Stimulated activated CD8-positive, alpha-beta memory T cell treated with anti-CD3 and anti-CD28 coated beads, Interleukin-7, amount 100 ng/mL, for 48 hours (primary cell): Measurements from ENCODE around the gene CHST1.

Source experiments
- DNase-seq, 2 donors: peaks; one replicate each; pipeline ENCODE4 v3.0.0-alpha.2; 2020; ENCODE audit warnings: low read depth in 1 of 2; ENCODE audit errors: extremely low read depth in 1 of 2

CHST1 gene

DNA sequence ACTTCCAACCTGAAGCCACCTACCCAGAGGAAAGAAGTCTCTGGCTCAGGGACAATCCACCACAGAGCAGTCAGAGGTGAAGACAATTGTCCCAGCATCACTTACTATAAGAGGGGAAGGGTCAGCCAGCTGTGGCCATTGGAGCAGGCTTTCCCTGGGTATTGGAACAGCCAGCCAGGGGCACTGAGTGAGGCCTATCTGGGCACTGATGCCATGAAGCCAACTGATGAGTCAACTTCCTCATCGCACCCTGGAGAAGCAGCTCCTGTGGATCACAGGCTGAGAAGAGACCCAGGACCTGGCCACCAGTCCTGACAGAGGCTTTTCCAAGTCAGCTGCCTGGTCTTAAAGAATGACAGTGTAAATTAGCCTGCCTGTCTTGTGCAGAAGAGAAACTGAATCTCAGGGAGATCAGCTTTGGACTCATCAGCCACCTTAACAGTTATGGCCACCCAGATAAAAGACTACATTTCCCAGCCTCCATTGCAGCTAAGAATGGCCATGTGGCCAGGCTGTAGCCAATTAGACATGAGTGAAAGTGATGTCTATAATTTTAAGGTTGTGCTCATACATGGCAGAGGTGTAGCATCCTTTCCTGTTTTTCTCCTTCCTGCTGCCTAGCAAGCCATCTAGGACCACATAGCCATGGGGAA is 19.0 kb downstream of the CHST1 start:
- no peak for DNase-seq

DNA sequence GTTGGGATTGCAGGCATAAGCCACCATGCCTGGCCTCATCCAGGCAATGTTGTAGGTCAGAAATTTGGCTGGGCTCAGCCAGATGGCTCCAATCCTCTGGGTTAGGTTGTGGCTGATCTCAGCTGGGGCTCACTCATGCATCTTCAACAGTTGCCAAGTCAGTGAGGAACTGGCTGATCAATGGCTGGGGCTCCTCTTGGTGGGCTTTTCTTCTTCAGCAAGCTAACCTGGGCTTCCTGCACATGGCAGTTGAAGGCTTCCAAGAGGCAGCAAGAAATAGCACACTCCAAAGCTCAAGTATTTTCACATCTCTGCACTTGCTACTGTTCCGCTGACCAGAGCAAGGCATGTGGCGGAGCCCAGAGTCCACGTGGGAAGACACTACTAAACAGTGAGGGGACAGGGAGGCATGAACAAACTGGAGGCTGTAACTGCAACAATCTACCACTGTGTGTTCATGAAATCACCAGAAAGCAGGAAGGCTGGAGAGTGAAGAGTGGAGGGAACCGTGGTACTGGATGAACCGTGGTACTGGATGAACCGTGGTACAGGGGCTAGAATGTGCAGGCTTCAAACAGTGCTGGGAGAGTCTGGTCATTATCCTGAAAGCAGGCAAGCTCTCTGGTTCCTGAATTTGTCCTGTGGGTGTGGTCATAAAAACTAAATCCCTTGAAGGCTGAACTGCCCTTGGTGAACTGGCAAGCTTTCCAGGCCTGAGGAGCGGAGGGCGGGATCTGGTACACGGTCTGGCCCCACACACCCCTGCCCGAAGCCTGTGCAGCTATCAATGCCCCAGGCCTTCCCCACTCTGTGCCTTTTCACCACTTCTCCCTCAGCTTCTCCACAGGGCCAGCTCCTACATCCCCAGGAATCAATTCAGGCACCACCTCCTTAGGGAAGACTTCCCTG is 20.2 kb downstream of the CHST1 start:
- no peak for DNase-seq

DNA sequence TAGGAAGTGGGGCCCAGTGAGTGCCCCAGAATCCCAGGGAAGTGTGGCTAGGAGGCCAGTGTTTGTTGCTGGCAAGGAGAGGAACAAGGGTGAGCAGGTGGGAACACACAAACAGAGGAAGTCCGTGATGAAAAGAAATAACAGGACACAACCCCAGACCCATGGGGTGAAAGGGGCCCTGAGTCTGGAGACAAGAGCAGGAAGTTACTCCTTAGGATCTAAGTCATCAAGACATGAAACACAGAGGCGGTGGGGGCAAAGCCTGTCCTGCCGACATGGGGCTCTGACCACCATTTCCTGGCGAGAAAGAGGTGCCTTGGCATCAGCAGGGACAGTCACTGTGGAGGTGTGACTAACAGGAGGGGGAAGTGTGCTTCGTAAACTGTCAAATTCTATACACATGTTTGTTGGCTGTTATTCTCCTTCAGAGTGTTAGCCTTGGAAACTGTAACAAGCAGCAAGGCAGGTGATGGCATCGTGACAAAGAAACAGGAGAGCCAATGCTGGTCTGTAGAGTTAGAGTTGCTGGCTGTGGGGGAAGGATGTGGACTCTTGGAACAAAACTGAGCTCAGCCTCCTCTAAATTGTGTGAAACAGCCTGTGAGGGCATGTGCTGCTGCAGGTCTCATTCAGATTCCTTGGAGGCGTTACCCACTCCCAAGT is 21.7 kb downstream of the CHST1 start:
- DNase-seq = no peak

DNA sequence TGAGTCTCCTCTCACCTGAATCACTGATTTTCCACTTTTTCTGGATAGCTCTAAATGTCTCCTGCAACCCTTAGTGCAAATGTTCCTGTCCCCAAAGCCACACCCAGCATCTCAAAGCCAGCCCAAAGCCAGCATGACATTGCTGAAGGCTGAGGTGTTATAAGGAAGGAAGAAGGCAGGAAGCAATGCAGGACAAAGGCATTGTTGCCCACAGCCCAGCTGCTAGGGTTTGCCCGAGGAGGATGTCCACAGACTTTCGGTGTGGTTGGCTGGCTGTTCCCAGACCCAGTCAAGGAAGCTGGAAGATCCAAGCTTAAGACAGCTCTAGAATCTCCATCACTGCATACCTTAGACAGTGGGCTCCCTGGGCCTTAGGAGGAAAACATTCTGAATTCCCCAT is 23.5 kb downstream of the CHST1 start:
- no peak for DNase-seq

DNA sequence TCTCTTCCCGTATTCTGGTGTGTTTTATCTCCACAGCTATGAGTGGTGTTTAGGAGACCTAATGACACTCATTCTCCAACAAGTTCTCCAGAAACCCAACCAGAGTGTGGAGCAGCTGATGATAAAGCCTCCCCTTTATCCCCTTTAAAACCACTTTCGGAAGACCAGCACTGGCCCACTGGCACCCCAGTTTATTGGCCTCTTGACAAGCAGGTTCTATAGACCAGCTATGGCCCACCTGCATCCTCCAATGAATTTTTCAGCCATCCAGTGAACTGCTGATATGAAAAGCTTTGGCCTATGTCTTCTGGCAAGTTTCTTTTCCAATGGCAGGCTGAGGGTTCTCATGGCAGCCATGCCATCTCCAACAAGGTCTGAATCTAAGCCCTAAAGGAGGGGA is 27.4 kb downstream of the CHST1 start:
- DNase-seq = no peak

DNA sequence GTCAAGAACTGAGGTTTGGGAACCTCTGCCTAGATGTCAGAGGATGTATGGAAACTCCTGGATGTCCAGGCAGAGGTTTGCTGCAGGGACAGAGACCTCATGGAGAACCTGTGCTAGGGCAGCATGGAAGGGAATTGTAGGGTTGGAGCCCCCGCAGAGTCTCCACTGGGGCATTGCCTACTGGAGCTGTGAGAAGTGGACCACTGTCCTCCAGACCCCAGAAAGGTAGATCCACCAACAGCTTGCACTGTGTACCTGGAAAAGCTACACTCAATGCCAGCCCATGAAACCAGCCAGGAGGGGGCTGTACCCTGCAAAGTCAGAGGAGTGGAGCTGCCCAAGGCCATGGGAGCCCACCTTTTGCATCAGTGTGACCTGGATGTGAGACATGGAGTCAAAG is 29.5 kb downstream of the CHST1 start:
- no peak for DNase-seq

DNA sequence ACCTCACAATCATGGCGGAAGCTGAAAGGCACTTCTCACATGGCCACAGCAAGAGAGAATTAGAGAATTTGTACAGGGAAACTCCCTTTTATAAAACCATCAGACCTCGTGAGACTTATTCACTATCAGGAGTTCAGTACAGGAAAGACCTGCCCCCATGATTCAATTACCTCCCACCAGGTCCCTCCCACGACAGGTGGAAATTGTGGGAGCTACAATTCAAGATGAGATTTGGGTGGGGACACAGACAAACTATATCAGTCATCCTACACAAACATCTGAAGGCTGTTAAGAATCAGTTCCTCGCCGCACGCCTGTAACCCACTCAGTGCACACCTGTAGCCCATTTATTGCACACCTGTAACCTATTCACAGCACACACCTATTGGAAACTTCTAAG is 39.8 kb downstream of the CHST1 start:
- DNase-seq = no peak

DNA sequence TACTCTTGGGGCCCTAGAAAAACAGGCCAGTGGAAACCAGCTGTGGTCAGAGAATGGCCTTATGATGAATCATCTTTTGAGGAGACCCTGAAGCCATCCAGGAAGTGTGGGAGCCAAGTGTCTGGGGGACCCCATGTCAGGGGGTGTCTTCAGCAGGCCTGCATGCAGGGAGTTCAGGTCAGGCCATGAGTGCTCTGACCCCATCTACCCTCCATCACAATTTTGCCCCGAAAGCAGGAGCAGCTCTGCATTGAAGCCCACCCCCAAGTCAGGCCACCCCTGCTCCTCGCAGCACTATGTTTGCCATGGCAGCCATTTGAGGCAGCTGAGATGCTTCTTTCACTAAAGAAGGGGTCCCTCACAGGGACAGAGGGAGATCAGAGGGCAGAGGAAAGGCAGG is 41.3 kb downstream of the CHST1 start:
- DNase-seq = no peak

DNA sequence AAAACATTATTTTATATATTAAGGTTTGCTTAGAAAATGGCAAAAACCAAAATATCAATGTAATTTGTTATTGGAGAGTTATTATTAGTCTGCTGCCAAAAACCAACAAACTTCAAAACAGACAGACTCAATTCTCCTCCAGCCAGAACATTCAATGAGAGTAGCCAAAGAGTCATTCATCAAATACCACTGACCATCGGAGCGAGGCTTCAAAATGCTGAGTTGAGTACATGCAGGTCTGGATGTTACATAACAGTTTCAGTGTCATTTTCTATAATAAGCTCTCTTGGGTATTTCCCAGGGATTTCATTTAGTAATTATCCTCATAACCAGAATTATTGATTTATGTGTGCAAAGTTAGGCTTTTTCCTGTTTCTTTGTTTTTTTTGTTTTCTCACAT is 42.6 kb downstream of the CHST1 start:
- DNase-seq = no peak

DNA sequence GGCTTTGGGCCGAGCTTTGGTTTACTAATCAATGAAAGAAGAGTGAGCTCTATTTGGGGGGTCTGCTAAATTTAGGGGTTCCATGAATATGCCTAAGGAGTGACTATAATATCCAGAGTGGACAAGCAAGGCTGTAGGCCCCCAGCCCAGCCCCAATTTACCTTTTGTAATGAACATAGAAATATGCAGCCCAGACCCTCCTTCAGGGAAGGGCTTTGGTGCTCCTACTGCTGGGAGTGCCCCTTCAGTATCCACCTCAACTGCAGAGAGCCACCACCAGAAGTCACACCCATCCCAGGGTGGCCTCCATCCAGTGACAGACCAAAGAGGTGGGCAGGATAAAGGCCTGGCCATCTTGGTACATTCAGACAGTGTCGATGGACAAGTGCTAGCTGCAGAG is 43.1 kb downstream of the CHST1 start:
- no peak for DNase-seq

DNA sequence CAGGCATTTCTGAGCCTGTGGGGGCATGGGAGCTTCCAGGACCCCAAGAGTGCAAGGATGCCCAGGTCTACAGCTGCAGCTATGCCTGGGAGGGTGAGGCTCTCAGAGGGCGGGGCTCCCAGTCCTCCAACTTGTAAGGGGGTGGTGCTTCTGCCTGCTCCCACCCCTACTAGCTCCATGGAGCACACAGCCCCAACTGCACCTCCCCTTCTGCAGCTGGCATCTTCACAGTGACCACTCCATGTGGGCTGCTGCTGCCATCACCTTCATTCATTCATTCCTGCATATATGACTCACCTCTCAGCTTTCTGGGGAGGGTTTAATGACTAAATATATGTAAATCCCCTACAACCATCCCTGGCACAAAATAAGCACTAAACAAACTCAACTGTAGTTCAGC is 43.8 kb downstream of the CHST1 start:
- DNase-seq = no peak

DNA sequence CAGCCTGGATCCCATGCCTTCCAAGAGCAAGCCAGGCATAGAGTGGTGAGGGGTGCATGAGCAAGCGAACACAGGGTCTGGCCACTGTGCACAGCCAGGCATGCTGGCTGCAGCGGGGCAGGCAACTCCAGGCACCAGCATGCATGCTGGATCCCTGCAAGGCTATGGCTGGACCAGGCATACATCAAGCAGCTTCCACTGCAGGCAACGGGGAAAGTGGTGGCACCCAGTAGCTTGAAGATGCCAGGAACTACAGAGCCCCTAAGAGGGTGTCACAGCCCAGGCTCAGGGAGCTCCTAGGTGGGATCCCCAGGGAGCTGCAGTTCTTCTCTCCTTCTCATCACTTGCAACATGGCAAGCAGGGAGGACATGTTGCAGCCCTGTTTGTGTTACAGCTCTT is 45.2 kb downstream of the CHST1 start:
- no peak for DNase-seq

DNA sequence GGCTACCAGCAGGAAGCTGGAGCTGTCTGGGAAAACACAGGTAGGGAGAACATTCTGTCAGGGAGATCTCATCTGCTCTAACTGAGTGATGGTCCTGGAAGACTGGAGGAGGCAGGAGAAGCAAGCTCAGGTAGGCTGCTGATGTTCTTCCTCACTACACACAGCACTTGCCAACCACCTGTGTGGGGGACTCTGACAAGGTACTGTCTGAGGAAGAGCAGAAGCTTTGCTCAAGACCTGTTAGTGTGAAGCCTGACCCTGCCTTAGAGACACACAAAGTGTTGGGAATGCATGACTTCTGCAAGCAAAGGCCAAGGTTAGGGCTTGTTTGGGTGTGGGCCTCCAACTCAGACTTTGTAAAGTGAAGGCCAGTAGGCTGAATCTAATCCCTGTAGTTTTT is 46.5 kb downstream of the CHST1 start:
- DNase-seq = no peak

DNA sequence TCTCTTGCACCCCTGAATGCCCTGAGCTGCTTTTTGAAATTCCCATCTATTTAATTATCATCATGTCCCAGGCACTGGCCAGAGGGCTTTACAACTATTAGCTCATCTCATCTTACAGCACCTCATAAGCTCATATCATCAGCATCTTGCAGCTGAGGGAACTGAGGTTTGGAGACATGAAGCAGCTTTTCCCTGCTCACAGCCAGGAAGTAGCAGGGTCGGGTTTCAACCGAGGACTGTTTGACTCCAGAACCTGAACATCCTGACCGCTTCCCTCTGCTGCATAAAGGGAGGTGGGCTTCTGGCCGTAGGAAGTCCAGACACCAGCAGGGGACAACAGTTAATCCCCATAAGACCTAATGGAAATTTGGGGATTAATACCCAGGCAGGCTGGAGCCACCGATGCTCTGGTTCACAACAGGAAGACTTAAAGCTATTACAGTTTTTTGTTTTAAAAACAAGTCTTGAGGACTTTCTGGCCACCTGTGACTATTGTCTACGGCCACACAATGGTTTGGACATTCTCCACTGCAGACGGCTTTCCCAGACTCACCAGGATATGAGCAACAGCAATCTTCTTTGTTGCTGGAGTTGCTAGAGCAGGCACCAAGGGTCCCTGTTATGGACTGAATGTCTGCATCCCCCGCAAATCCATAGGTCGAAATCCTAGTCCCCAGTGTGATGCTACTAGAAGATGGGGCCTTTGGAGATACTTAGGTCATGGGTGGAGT is 47.4 kb downstream of the CHST1 start:
- no peak for DNase-seq

DNA sequence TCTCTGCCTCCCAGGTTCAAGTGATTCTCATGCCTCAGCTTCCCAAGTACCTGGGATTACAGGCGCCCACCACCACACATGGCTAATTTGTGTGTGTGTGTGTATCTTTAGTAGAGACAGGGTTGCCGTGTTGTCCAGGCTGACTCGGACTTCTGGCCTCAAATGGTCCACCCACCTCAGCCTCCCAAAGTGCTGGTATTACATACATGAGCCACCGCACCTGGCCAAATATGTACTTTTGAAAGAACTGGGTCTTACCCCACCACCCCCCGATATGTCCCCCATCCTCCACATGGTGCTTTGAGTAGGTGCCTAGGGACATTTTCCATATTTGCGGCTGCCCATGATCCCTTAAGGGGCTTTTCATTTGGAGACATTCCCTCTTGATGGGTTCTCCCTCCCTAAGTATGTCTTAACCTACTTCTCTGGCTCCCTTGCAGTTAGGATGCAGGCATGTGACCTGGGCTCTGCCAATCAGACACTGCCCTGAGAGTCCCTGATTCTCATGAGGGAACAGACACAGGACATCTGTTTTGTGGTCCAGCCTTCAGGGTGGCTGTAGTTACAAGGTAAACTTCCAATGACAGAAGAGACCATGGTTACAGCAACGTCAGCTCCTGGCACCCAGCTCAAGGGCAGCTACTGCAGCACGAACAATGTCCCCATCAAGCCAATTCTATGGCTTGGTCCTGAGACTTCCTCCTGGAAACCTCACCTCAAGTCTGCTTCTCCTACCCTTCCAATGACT is 48.4 kb downstream of the CHST1 start:
- DNase-seq = no peak

DNA sequence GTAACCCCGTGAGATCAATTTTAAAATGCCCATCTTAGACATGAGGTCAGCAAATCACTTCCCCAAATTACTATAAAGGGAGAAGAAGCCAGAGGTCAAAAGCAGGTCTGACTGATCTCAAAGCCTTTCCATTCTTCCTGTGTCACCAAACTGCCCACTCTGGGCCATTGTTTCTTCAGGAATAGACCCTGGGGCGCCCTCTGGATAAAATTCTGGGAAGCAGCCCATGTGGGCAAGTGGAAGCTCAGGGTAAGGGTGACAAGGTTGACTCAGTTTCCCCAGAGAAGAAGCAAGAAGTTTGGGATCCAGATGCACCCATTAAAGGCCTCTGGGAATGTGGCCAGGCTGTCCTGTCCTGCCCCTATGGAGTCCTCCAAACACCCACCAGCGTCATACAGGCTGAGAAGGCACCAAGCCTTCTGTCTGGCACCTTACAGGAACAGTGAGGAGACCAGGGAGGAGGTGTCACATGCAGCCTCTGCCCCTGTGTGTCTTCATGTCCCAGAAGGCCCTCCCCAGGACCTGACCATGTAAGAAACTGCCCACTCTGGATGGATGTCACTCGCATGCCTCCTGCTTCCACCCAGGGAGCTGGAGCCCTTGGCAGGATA is 50.1 kb downstream of the CHST1 start:
- no peak for DNase-seq

DNA sequence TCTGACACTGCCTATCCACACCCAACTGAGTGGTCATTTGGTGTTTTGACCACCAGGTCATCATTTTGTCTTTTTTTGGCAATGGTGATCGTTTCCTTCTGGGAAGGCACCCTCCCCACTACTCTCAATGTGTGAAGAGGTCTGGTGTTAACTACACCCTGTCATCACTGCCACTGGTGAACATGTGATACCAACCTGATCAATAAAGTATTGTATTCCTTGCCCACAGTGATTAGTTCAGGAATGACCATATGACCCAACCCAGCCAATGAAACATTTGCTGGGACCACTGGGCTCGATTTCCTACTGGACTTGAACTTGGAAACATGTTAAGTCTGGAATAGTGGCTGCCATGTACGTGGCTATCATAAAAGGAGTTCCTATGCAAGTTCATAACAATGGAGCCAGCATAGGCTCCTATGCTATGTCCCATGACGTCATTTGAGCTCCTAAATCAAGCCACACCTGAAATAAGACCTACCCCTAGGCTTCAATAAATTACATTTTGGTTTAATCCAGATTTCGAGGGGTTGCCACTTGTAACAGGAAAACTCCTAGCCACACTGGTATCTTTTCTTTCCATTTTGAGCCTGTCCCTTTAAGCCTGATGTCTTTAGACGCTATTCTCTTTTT is 51.1 kb downstream of the CHST1 start:
- DNase-seq = no peak

DNA sequence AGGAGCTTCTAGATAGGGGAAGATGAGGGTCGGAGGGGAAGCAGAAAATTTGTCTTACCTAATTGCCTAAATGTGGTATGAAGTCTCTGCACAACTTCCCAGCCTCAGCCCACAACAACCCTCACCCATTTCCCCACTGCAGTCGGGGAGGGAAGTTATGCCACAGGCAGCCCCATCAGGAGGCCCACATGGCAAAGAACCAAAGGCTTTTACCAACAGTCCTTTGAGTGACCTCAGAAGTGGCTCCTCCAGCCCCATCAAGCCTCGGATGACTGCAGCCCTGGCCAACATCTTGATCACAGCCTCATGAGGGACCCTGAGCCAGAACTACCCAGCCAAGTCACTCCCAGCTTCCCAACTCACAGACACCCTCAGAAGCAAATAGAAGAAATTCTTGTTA is 54.8 kb downstream of the CHST1 start:
- DNase-seq = no peak

DNA sequence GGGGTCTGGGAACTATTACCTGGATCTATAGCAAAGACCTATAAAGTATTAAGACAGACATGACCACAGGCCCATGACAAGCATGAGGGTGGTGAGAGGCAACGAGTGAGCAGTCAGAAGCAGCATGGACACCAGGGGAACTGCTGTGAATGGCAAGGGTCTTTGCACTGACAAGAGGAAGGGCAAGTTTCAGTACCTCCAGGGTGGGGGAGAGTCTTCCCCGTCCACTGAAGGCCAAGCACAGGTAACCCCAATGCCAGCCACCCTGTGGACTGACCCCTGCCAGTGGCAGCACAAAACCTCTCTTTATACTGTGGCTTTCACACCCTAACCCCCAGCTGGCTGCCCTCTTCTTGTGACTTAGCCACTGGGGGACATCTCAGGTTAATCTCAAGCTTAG is 55.5 kb downstream of the CHST1 start:
- DNase-seq = no peak

DNA sequence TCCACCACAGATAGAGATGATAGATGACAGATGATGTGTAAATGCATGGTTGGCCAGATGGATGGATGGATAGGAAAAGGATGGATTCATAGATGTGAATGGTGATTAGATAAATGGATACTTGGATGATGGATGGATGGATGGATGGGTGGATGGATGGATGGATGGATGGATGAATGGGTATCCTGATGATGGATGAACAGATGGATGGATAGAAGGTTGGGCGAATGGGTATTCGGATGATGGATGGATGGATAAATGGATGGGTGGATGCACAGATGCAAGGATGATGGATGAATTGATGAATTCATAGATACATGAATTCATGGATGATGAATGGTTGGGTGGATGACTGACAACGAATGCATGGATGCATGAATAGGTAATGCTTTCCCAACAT is 56.1 kb downstream of the CHST1 start:
- DNase-seq = no peak
